Pancreas (tissue), 10 donors: ENCODE data around the gene PRAMEF20. TPM values are rescaled to one million over a fixed set of nuclear protein-coding genes. Genes with fewer than 3 reads are reported as not detected.
A peak's percentile ranks its signal among the peaks of the same experiment; 100 is the strongest.

Experiments
- ATAC-seq, 4 donors: fragments of 200-7000 bp; cut with Tn5 transposase; one replicate each; pipeline versions ENCODE4 v1.8.0 to v1.9.1; 2020; ENCODE audit warnings: mild to moderate bottlenecking in 4 of 4, moderate library complexity in 4 of 4
- DNase-seq, 6 donors: peaks; one replicate each; pipeline ENCODE4 v3.0.0-alpha.2; 2020
- FAIRE-seq: peaks from 2 replicates; lab custom pipeline; 2012; peaks lifted over from hg19 to GRCh38; lab: Jason Lieb, UNC
- H3K27ac ChIP-seq, 4 donors: fragments of 200-600 bp; sonication (generic); 1 replicate in 3 of 4; 2 replicates in 1 of 4; pipeline versions ENCODE4 v1.5.0 to v1.8.0; 2020
- H3K27me3 ChIP-seq, 4 donors: fragments of 200-600 bp; one replicate each; pipeline ENCODE4 v1.8.0; 2021
- H3K36me3 ChIP-seq, 3 donors: fragments of 200-600 bp; sonication (generic) in 1 of 3; one replicate each; pipeline versions ENCODE4 v1.5.0 to v1.8.0; 2020 to 2021
- H3K4me1 ChIP-seq, 3 donors: fragments of 200-600 bp; one replicate each; pipeline ENCODE4 v1.8.0; 2021
- H3K4me3 ChIP-seq, 4 donors: fragments of 200-600 bp; sonication (generic) in 2 of 4; one replicate each; pipeline versions ENCODE4 v1.5.0 to v1.8.0; 2020 to 2021
- H3K9me3 ChIP-seq, 4 donors: fragments of 200-600 bp; one replicate each; pipeline ENCODE4 v1.8.0; 2021
- WGBS, 2 donors: extraction: QIAGEN DNeasy Blood & Tissue Kit; methylation state at CpG; one replicate each; pipeline ENCODE4 v1.1.7; 2013; 5-methylcytosine and 5-hydroxymethylcytosine counted together
- intact Hi-C, 3 donors: fragments of 100-400 bp; cut with DNase I; formaldehyde crosslinking; loops; one replicate each; pipeline versions ENCODE4 v1.11.1 to v1.14.2; 2022
- polyA plus RNA-seq, 2 donors: library from polyadenylated mRNA; stranded (reverse); fragments of 200-250 nt; gene quantifications; one replicate each; pipeline ENCODE4 v1.2.3, GENCODE V29; 2013
- total RNA-seq, 6 donors: library from RNA; stranded (reverse); fragmentation: NEBNext Ultra II Directional in 4 of 6; extraction: Animal tissue kit (Norgen Biotek cat#: 25700) in 4 of 6; gene quantifications; one replicate each; pipeline versions ENCODE4 v1.2.1 to v1.2.4, GENCODE V29; 2021 to 2023
- TF ChIP-seq, protein P1 (sequence below), 4 donors: fragments of 200-600 bp; sonication (generic) in 3 of 4; IDR thresholded peaks; one replicate each; pipeline versions ENCODE4 v1.5.0 to v1.8.0; 2021; ENCODE audit warnings: antibody characterized with exemption in 4 of 4
- donor health status: healthy with polysubstance abuse.
- donor health status: DM: no; HTN: no; CAD: no; lungs with moderate emphysema.
- donor health status: DM: no; HTN: no; CAD: no.
- donor health status: control.
- donor health status: control.
- donor health status: Bipolar disorder and iron deficiency.
- donor health status: DM: yes; HTN: yes; CAD: no.
- donor health status: DM: no; HTN: no; CAD: no.
- donor health status: DM: no; HTN: no; CAD: no.
- donor health status: DM: yes; HTN: yes; CAD: no.

The PRAMEF20 gene
- total and polyA plus RNA-seq, 8 donors, result not detected

DNA sequence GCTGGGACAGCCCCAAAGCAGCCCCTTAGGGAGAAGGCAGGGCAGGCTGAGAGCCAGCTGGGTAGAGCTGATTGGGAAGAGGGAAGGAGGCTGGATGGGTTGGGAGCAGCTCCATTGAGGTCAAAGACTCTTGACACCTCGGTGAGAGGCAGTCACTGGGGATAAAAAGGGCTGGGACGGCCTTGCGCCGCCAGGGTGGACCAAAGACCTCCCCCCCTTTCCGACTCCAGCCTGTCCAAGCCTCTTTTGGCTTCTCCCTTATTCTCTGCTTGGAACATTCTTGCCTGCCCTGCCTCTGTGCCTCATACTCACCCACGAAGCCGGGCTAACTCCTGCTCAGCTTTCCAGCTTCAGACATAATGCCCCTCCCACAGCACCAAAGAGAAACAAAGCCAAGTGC is 52.4 kb downstream of the PRAMEF20 start:
- no peak overlapping the region for H3K27ac ChIP-seq
- no peak for FAIRE-seq
- peaks cover 0 to 5% (median 0%) of the 10 kb centered on the region in 4 donors for H3K27me3 ChIP-seq
- H3K4me3 ChIP-seq, result no peak overlapping the region
- intact Hi-C loops, result no loop called here
- no peaks in the 10 kb centered on the region for H3K9me3 ChIP-seq
- WGBS, 2 donors, result 45 to 54% methylated on average over 7 of the region's 7 CpGs
- no peak for ATAC-seq
- no peaks in the 10 kb centered on the region for H3K36me3 ChIP-seq
- TF ChIP-seq, protein P1, sequence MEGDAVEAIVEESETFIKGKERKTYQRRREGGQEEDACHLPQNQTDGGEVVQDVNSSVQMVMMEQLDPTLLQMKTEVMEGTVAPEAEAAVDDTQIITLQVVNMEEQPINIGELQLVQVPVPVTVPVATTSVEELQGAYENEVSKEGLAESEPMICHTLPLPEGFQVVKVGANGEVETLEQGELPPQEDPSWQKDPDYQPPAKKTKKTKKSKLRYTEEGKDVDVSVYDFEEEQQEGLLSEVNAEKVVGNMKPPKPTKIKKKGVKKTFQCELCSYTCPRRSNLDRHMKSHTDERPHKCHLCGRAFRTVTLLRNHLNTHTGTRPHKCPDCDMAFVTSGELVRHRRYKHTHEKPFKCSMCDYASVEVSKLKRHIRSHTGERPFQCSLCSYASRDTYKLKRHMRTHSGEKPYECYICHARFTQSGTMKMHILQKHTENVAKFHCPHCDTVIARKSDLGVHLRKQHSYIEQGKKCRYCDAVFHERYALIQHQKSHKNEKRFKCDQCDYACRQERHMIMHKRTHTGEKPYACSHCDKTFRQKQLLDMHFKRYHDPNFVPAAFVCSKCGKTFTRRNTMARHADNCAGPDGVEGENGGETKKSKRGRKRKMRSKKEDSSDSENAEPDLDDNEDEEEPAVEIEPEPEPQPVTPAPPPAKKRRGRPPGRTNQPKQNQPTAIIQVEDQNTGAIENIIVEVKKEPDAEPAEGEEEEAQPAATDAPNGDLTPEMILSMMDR (IDR thresholded peaks at IDR 0.05), result no peak
- DNase-seq, result no peak
- no peaks in the 10 kb centered on the region for H3K4me1 ChIP-seq

DNA sequence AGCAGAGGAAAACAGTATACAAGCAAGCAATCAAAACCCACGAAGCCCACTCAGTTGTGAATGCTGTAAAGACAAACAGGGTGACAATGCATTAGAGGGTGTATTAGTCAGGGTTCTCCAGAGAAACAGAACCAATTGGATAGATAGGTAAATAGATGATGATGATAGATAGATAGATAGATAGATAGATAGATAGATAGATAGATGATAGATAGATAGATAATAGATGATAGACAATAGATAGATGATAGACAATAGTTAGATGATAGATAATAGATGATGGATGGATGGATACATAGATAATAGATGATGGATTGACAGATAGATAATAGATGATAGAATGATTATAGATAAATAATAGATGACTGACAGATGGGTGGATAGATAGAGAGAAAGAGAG is 55.3 kb downstream of the PRAMEF20 start:
- WGBS, 2 donors, result 36 to 55% methylated on average over 1 of the region's 1 CpG

DNA sequence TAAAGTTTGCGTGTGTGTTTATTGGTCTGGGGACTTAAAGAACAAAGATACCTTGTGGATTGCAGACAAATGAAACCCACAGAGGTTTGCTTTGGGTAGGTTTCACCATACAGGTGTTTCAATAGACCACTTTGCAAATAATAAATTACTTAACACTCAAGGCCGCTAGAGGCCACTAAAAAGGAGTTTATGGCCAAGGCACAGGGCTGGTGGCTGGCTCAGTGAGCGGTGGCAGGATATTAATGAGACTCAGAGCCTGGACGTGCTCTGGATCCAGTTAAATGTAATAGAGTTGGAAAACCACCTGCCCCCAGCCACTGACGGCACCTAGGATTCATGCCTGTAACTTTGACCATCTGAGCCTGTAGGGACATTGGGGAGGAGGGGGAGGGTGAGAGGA is 59.1 kb downstream of the PRAMEF20 start:
- intact Hi-C loops, result no loop called here
- WGBS, 2 donors, result 11 to 12% methylated on average over 5 of the region's 5 CpGs
- DNase-seq (no peak), FAIRE-seq (no peak), ATAC-seq (peak in 2 of 4 donors; percentile 29 to 38)
- TF ChIP-seq, protein P1 (IDR thresholded peaks at IDR 0.05), result peak in 1 of 4 donors; percentile 11
- H3K27ac ChIP-seq, result no peak overlapping the region
- no peaks in the 10 kb centered on the region for H3K36me3 ChIP-seq
- H3K27me3 ChIP-seq, result no peaks in the 10 kb centered on the region
- H3K4me3 ChIP-seq, result no peak overlapping the region
- no peaks in the 10 kb centered on the region for H3K4me1 ChIP-seq
- no peaks in the 10 kb centered on the region for H3K9me3 ChIP-seq

More for the DNA sequence above, 55.3 kb downstream of the PRAMEF20 start:
- H3K9me3 ChIP-seq, result no peaks in the 10 kb centered on the region
- H3K36me3 ChIP-seq, result no peaks in the 10 kb centered on the region
- no peaks in the 10 kb centered on the region for H3K4me1 ChIP-seq
- H3K27me3 ChIP-seq, result peaks cover 0 to 5% (median 0%) of the 10 kb centered on the region in 4 donors
- DNase-seq, result no peak
- H3K4me3 ChIP-seq, result no peak overlapping the region
- TF ChIP-seq, protein P1 (IDR thresholded peaks at IDR 0.05), result no peak
- no peak for ATAC-seq
- intact Hi-C loops, result no loop called here
- no peak overlapping the region for H3K27ac ChIP-seq
- no peak for FAIRE-seq

Other genes starting within 250 kb of the PRAMEF20 start
- gene HNRNPCL4, start 244.8 kb upstream of the PRAMEF20 start, total RNA-seq, result not detected
- gene HNRNPCL4, start 244.8 kb upstream of the PRAMEF20 start, polyA plus RNA-seq, result not detected
- gene PRAMEF9, start 238.6 kb upstream of the PRAMEF20 start, total RNA-seq, result not detected
- not detected for gene PRAMEF9, start 238.6 kb upstream of the PRAMEF20 start, polyA plus RNA-seq
- not detected for gene PRAMEF13, start 209.0 kb upstream of the PRAMEF20 start, total RNA-seq
- not detected for gene PRAMEF13, start 209.0 kb upstream of the PRAMEF20 start, polyA plus RNA-seq
- not detected for gene PRAMEF18, start 184.3 kb upstream of the PRAMEF20 start, total RNA-seq
- not detected for gene PRAMEF18, start 184.3 kb upstream of the PRAMEF20 start, polyA plus RNA-seq
- not detected for gene PRAMEF5, start 156.3 kb upstream of the PRAMEF20 start, total RNA-seq
- gene PRAMEF5, start 156.3 kb upstream of the PRAMEF20 start, polyA plus RNA-seq, result not detected
- gene PRAMEF8, start 125.3 kb upstream of the PRAMEF20 start, total RNA-seq, result not detected
- not detected for gene PRAMEF8, start 125.3 kb upstream of the PRAMEF20 start, polyA plus RNA-seq
- gene PRAMEF33, start 106.9 kb upstream of the PRAMEF20 start, total RNA-seq, result not detected
- gene PRAMEF33, start 106.9 kb upstream of the PRAMEF20 start, polyA plus RNA-seq, result under 1 TPM in 1 of 2 donors, not detected in 1; 0.05 TPM
- gene PRAMEF15, start 94.9 kb upstream of the PRAMEF20 start, total RNA-seq, result not detected
- not detected for gene PRAMEF15, start 94.9 kb upstream of the PRAMEF20 start, polyA plus RNA-seq
- gene PRAMEF14, start 63.3 kb upstream of the PRAMEF20 start, total RNA-seq, result not detected
- not detected for gene PRAMEF14, start 63.3 kb upstream of the PRAMEF20 start, polyA plus RNA-seq
- gene PRAMEF19, start 38.5 kb upstream of the PRAMEF20 start, total RNA-seq, result not detected
- not detected for gene PRAMEF19, start 38.5 kb upstream of the PRAMEF20 start, polyA plus RNA-seq
- not detected for gene PRAMEF17, start 20.8 kb upstream of the PRAMEF20 start, total RNA-seq
- not detected for gene PRAMEF17, start 20.8 kb upstream of the PRAMEF20 start, polyA plus RNA-seq
- gene LRRC38, start 103.6 kb downstream of the PRAMEF20 start, total RNA-seq, result not detected
- gene LRRC38, start 103.6 kb downstream of the PRAMEF20 start, polyA plus RNA-seq, result not detected
- 10 to 100 TPM in 1 of 6 donors, 1 to 10 TPM in 3, under 1 TPM in 2; 0.83 to 10.4 (median 3.3) TPM for gene PDPN, start 173.4 kb downstream of the PRAMEF20 start, total RNA-seq
- 1 to 10 TPM; 1.3 to 1.4 TPM for gene PDPN, start 173.4 kb downstream of the PRAMEF20 start, polyA plus RNA-seq